CD4-positive, alpha-beta T cell (primary cell): Measurements from ENCODE around the gene MEDAG. TPM values are rescaled to one million over a fixed set of nuclear protein-coding genes. Genes with fewer than 3 reads are reported as not detected.

ENCODE experiments used
- ATAC-seq: fragments of 200-7000 bp; cut with Tn5 transposase; one replicate; pipeline ENCODE4 v1.10.0; 2022; ENCODE audit warnings: mild to moderate bottlenecking; ENCODE audit not compliant: poor library complexity
- CTCF ChIA-PET: fragments of 350-600 bp; sonication (Branson Sonifier 250); formaldehyde crosslinking; loops from one replicate; lab custom pipeline; 2021; ENCODE audit warnings: antibody characterized with exemption, inconsistent platforms; lab: Charles Lee
- POLR2A ChIA-PET: fragments of 350-600 bp; sonication (Branson Sonifier 250); formaldehyde crosslinking; loops from one replicate; lab custom pipeline; 2021; ENCODE audit warnings: antibody characterized with exemption, inconsistent platforms; lab: Charles Lee
- DNase-seq, 14 experiments: peaks; one replicate each; pipeline ENCODE4 v3.0.0-alpha.2; 2013 to 2020; ENCODE audit warnings: mixed read lengths in 2 of 14
- H3K27ac ChIP-seq, 2 donors: one replicate each; pipeline versions ENCODE4 v1.5.1 to v1.7.0; 2013; ENCODE audit warnings: low read length in 2 of 2, low read depth in 1 of 2, mild to moderate bottlenecking in 1 of 2
- H3K27me3 ChIP-seq, 2 experiments: 1 replicate in 1 of 2; 2 replicates in 1 of 2; pipeline versions ENCODE4 v1.6.1 to v1.7.0; 2013; ENCODE audit warnings: low read length in 2 of 2, control low read depth in 1 of 2, mild to moderate bottlenecking in 1 of 2, moderate library complexity in 1 of 2; ENCODE audit not compliant: insufficient read depth in 2 of 2, control insufficient read depth in 1 of 2
- H3K36me3 ChIP-seq: one replicate; pipeline ENCODE4 v1.6.1; 2013; ENCODE audit warnings: low read length, control low read depth; ENCODE audit not compliant: insufficient read depth
- H3K4me1 ChIP-seq: one replicate; pipeline ENCODE4 v1.6.1; 2013; ENCODE audit warnings: low read length, control low read depth; ENCODE audit not compliant: insufficient read depth
- H3K4me3 ChIP-seq: one replicate; pipeline ENCODE4 v1.5.1; 2013; ENCODE audit warnings: mild to moderate bottlenecking, low read length, moderate library complexity
- H3K9me3 ChIP-seq, 2 experiments: 1 replicate in 1 of 2; 2 replicates in 1 of 2; pipeline versions ENCODE4 v1.6.1 to v1.7.0; 2013; ENCODE audit warnings: low read length in 2 of 2, mild to moderate bottlenecking in 2 of 2, control low read depth in 1 of 2, moderate library complexity in 1 of 2; ENCODE audit not compliant: control insufficient read depth in 1 of 2, insufficient read depth in 1 of 2
- H3K27ac Mint-ChIP-seq: one replicate; pipeline ENCODE4 v1.8.0; 2020; ENCODE audit warnings: mixed read lengths
- H3K27me3 Mint-ChIP-seq: one replicate; pipeline ENCODE4 v1.8.0; 2021; ENCODE audit warnings: mixed read lengths
- H3K36me3 Mint-ChIP-seq: one replicate; pipeline ENCODE4 v1.8.0; 2021; ENCODE audit warnings: low read depth, mixed read lengths
- H3K4me1 Mint-ChIP-seq: one replicate; pipeline ENCODE4 v1.8.0; 2021; ENCODE audit warnings: low read depth, mixed read lengths
- H3K4me3 Mint-ChIP-seq: one replicate; pipeline ENCODE4 v1.8.0; 2020; ENCODE audit warnings: mild to moderate bottlenecking, mixed read lengths
- H3K9me3 Mint-ChIP-seq: one replicate; pipeline ENCODE4 v1.8.0; 2020; ENCODE audit warnings: mixed read lengths
- intact Hi-C, 2 experiments: fragments of 100-400 bp; cut with DNase I in 1 of 2; cut with micrococcal nuclease in 1 of 2; formaldehyde crosslinking; loops; one replicate each; pipeline versions ENCODE4 v1.15.1 to v1.9.0; 2023 to 2025; cut with DNase I, micrococcal nuclease
- total RNA-seq, 174 experiments: library from RNA in 2 of 174; stranded (reverse) in 2 of 174; gene quantifications; one replicate each; pipeline ENCODE4 v1.2.3 and lab custom pipeline; 2021 to 2026
- TF ChIP-seq, protein P1 (sequence below): fragments of 200-600 bp; IDR thresholded peaks from one replicate; pipeline ENCODE4 v1.8.0; 2022; ENCODE audit warnings: antibody characterized with exemption, mild to moderate bottlenecking

The MEDAG gene
- total RNA-seq, 2 experiments from 2014 or later: not detected

DNA sequence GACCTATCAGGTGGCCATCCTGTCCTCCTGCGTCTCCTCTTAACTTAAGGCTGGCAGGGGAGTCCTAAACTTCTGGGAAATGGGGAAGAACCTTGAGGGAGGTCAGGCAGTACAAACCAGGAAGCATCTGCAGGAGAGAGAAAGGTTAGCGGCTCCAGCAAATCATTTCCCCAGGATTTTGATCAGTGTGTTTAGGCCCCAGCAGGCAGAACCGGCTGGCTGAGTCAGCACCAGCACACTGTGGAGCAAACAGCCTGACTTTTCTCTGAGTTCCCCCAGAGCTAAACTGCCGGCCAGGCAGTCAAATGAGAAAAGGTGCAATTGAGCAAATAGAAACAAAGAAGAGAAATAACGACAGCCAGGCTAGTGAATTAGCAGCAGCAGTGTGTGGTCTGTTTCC is 46.7 kb upstream of the MEDAG start:
- POLR2A ChIA-PET: no interaction called here
- Histone ChIP-seq H3K9me3 (peaks cover 0 to 6% of the 10 kb centered on the region in 2 experiments), H3K36me3 (no peaks in the 10 kb centered on the region), H3K4me1 (no peaks in the 10 kb centered on the region), H3K27me3 (peaks cover 0 to 2% of the 10 kb centered on the region in 2 experiments), H3K4me3 (no peak overlapping the region), H3K27ac (no peak overlapping the region)
- Mint-ChIP-seq H3K4me1 (no peaks in the 10 kb centered on the region), H3K36me3 (no peaks in the 10 kb centered on the region), H3K4me3 (no peak overlapping the region), H3K9me3 (no peaks in the 10 kb centered on the region), H3K27ac (no peak overlapping the region), H3K27me3 (no peaks in the 10 kb centered on the region)
- TF ChIP-seq, protein P1, sequence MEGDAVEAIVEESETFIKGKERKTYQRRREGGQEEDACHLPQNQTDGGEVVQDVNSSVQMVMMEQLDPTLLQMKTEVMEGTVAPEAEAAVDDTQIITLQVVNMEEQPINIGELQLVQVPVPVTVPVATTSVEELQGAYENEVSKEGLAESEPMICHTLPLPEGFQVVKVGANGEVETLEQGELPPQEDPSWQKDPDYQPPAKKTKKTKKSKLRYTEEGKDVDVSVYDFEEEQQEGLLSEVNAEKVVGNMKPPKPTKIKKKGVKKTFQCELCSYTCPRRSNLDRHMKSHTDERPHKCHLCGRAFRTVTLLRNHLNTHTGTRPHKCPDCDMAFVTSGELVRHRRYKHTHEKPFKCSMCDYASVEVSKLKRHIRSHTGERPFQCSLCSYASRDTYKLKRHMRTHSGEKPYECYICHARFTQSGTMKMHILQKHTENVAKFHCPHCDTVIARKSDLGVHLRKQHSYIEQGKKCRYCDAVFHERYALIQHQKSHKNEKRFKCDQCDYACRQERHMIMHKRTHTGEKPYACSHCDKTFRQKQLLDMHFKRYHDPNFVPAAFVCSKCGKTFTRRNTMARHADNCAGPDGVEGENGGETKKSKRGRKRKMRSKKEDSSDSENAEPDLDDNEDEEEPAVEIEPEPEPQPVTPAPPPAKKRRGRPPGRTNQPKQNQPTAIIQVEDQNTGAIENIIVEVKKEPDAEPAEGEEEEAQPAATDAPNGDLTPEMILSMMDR: no peak
- DNase-seq (no peak), ATAC-seq (no peak)
- CTCF ChIA-PET: no interaction called here
- intact Hi-C loops: no loop called here

GRCh38 chr13:30861163-30861562 is 44.9 kb upstream of the MEDAG start:
- TF ChIP-seq, protein P1: no peak
- H3K36me3 Mint-ChIP-seq: no peaks in the 10 kb centered on the region
- no peak overlapping the region for H3K4me3 Mint-ChIP-seq
- Histone ChIP-seq H3K9me3 (peaks cover 0 to 6% of the 10 kb centered on the region in 2 experiments), H3K27ac (no peak overlapping the region), H3K4me1 (peaks cover 5% of the 10 kb centered on the region), H3K27me3 (peaks cover 0 to 4% of the 10 kb centered on the region in 2 experiments), H3K4me3 (no peak overlapping the region), H3K36me3 (no peaks in the 10 kb centered on the region)
- ChIA-PET CTCF (no interaction called here), POLR2A (no interaction called here)
- H3K4me1 Mint-ChIP-seq: peaks cover 5% of the 10 kb centered on the region
- no peak for ATAC-seq
- H3K27ac Mint-ChIP-seq: no peak overlapping the region
- intact Hi-C loops: no loop called here
- H3K27me3 Mint-ChIP-seq: peaks cover 6% of the 10 kb centered on the region
- DNase-seq: no peak
- H3K9me3 Mint-ChIP-seq: no peaks in the 10 kb centered on the region

DNA sequence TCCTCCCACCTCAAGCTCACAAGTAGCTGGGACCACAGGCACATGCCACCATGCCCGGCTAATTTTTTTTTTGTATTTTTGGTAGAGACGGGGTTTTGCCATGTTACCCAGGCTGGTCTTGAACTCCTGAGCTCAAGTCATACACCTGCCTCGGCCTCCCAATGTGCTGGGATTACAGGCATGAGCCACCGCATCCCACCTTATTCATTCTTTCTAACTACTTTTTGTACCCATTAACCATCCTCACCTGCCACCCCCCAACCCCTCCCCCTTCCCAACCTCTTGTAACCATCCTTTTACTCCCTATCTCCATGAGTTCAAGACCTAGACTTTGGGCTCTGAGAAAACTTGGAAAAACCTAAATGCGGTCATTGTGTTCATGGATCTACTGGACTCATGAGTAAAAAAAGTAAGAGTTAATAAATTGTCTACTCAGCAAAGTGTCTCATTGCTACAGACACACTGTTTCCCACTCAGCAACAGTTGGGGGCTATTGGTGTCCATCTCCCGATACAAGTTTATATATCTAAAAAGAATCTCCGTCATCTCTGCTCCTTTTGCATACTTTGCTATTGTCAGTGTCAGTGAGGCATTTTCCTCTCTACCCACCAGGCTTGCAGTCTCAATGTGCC is 44.1 kb upstream of the MEDAG start:
- ATAC-seq (no peak), DNase-seq (no peak)
- Histone ChIP-seq H3K4me1 (peaks cover 5% of the 10 kb centered on the region), H3K27me3 (peaks cover 0 to 6% of the 10 kb centered on the region in 2 experiments), H3K36me3 (no peaks in the 10 kb centered on the region), H3K27ac (no peak overlapping the region), H3K9me3 (peaks cover 0 to 6% of the 10 kb centered on the region in 2 experiments), H3K4me3 (no peak overlapping the region)
- TF ChIP-seq, protein P1: no peak
- intact Hi-C loops: no loop called here
- Mint-ChIP-seq H3K9me3 (no peaks in the 10 kb centered on the region), H3K27me3 (peaks cover 6% of the 10 kb centered on the region), H3K27ac (no peak overlapping the region), H3K4me1 (peaks cover 5% of the 10 kb centered on the region), H3K36me3 (no peaks in the 10 kb centered on the region), H3K4me3 (no peak overlapping the region)
- CTCF ChIA-PET: no interaction called here
- POLR2A ChIA-PET: no interaction called here
